ENCODE data around the gene HACD1. TPM values are rescaled to one million over a fixed set of nuclear protein-coding genes. Genes with fewer than 3 reads are reported as not detected.
A peak's percentile ranks its signal among the peaks of the same experiment; 100 is the strongest.
"Not testable (repeated sequence)": the region's sequence is repeated elsewhere in the genome, so short reads cannot be mapped to it uniquely, and the experiment has no call there.

Gene HACD1
- total RNA-seq, 1 experiment from 2014 or later: 25.0 TPM

DNA sequence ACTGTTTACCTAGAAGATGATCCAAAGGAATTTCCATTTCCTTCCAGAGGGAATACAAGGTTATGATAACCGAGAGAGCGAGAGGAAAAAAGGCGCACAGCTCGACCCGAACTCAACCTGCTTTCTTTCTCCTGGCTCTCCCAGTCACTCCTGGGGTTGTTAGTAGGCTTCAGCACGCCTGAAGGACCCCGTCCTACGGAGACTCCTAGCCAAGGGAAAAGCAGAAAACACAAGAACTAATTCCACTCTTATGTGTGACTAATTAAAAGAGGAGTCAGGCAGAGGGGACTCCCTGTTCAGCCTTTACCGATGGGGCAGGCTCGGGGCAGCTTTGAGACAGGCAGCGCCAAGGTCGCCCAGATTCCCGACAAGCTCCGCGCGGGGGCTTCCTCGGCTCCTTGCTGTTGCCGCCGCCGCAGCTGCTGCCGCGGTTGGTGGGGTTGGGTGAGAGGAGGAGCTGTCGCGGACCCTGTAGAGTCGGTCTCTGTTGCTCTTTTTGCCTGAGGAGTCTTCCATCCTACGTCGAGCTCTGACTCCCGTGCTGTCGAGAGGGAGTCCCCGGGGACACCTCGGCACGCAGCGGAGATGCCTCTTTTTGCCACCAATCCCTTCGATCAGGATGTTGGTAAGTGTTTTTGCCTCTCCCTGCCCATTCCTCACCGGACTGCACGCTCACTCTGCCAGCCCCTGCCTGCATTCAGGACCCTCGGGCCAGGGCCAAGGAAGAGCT lies 26.7 kb upstream of the HACD1 start, which contains the start of gene STAM:
Gene STAM (plus strand): TSS at position 397 of the 730 bp plus-strand sequence. CDS start 189 bp downstream, at position 586.
- DNase-seq (ENCODE audit: low read depth): peak; percentile 92

DNA sequence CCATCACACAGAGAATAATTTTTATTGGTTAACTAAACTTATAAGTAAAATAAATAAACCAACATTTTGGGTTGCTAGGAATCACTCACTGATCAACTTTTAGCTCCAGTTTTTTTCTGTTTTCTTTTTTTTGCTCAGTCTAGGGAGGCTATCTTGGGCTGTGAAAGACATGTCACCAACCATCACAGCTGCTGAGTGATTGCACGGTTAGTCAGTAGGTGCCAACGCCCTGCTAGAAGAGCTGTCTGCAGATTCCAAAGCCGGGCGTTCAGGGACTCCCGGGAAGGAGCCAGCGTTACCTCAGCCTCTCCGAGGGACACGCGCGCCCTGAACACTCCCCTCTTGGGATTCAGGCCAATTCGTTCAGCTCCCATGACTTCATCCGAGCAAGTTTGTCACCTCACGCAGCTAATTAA lies 26.2 kb upstream of the HACD1 start:
- peak; percentile 75 for DNase-seq (ENCODE audit: low read depth)

DNA sequence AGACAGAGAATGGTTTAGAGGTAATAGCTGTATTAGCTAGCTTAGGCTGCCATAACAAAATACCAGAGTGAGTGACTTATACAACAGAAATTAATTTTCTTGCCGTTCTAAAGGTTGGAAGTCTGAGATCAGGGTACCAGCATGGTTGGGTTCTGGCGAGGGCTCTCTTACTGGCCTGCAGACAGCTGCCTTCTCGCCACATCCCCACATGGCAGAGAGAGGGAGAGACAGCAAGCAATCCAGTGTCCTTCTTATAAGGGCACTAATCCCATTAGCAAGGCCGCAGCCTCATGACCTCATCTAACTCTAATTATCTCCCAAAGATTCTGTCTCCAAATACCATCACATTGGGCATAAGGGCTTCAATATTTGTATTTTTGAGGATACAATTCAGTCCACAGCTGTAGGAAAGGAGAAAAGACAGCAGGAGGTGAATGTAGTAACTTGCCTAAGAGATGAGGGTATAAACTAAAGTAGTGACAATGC lies 23.2 kb upstream of the HACD1 start:
- no peak for DNase-seq (ENCODE audit: low read depth)

DNA sequence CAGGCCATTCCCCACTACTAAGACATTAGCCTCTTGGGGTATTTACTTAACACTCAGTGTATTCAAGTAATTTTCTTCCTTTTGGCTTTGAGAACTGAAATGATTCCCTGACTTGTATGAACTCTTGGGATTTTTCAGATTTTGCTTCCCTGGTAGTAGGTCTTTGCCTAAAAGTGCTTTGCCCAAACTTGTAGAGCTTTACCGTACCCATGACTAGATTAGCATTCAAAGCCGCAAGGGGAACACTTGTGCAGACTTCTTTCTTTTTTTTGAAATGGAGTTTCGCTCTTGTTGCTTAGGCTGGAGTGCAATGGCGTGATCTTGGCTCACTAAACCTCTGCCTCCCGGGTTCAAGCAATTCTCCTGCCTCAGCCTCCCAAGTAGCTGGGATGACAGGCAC lies 20.7 kb upstream of the HACD1 start:
- no peak for DNase-seq (ENCODE audit: low read depth)

DNA sequence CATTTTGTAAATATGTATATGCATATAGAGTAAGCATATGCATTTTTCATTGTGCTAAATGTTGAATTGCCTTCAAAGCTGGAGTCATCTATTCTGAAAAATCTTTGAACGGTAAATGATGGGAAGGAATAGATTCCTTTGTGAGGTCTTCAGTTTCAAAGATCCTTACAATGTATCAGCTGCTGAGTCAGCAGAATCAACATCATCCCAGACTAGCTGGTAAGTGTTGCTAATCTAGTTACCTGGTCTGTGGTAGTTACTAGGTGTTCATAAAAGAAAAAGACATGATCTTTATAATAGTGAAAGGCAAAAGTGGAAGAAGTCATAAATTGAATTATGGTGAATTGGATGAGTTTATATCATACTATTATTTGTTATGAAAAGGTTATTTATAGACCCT lies 16.2 kb upstream of the HACD1 start:
- DNase-seq (ENCODE audit: low read depth): no peak

DNA sequence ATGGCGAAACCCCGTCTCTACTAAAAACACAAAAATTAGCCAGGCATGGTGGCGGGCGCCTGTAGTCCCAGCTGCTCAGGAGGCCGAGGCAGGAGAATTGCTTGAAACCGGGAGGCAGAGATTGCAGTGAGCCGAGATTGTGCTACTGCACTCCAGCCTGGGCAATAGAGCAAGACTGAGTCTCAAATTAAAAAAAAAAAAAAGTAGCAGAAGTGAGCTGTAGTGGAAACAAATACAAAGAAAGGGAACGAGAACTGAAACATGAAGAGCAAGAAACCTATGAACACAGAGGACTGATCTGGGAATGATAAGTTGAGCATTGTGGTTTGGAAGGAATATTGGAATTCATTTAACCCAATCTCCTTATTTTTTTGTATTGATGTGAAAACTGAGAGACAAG lies 15.4 kb upstream of the HACD1 start:
- DNase-seq (ENCODE audit: low read depth): not testable (repeated sequence)

DNA sequence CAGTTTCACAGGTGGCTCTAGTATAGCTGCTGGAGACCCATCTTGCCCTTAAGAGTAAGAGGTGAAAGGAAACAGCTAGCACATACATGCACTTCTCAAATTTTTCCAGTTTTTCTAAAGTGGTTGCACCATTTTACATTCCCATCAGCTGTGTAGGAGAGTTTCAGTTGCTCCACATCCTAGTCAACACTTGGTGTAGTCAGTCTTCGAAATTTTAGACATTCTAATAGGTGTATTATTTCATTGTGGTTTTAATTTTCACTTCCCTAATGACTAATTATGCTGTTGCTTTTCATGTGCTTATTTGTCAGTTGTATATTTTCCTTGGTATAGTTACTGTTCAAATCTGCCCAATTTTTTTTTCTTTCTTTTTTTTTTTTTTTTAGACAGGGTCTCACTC lies 9.5 kb upstream of the HACD1 start:
- DNase-seq (ENCODE audit: low read depth): no peak

DNA sequence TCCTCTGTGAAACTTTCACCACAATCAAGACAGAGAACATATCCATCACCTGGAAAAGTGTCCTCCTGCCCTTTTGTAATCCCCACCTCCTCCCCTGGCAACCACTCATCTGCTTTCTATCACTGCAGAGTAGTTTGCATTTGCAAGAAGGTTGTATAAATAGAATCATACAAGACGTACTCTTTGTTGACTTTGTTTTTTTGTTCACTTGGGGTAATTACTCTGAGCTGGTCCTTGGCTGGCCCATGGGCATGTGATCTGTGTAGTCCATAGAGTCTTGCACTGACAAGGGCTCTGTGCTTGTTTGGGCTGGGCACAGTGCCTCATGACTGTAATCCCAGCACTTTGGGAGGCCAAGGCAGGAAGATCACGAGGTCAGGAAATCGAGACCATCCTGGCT lies 7.8 kb upstream of the HACD1 start:
- DNase-seq (ENCODE audit: low read depth): no peak

DNA sequence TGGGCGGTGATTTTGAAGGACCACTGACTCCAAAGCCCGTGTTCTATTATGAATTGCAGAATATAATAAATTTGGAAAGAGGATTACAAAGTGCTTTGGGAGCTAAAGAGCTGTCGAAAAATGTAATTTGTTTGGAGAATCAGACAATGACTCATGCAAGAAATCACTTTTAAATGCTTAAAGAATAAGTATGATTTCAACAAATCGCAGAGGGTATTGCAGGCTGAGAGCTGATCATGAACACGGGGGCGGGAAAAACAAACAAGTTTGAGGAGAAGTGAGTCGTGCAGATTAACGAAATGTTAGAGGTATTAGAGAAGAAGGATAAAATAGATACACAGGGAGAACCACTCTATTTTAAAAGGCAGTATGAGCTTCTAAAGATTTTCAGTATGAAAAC lies 4.9 kb upstream of the HACD1 start:
- no peak for DNase-seq (ENCODE audit: low read depth)

DNA sequence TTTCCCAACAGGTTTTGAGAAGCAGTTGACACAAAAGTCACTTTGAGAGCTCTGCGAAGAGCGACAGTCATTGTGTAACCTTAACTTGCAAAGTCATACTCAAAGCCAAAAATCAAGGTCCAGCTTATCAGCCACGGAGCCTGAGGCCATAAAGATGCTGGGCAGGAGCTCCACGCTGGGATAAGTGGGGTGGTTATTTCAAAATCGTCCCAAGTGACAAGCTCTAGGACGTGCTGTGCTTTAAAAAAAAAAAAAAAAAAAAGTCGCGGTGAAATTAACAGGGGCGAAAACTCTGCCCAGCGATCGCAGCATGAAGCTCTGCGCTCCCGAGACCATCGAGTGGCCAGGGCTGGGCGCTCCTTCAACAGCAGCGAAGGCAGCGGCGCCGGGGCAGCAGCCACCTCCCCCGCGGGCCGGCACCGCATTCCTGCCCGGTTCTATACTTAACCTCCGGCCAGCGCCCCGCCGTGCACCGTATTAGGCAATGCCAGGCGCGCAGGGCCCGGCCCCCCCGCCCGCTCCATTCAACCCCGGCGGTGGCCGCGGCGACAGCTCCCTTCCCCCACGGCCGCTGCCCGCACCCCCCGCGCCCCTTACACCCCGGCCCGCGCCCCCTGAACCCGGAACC lies 657 bp downstream of the HACD1 start:
- peak; percentile 57 for DNase-seq (ENCODE audit: low read depth)

DNA sequence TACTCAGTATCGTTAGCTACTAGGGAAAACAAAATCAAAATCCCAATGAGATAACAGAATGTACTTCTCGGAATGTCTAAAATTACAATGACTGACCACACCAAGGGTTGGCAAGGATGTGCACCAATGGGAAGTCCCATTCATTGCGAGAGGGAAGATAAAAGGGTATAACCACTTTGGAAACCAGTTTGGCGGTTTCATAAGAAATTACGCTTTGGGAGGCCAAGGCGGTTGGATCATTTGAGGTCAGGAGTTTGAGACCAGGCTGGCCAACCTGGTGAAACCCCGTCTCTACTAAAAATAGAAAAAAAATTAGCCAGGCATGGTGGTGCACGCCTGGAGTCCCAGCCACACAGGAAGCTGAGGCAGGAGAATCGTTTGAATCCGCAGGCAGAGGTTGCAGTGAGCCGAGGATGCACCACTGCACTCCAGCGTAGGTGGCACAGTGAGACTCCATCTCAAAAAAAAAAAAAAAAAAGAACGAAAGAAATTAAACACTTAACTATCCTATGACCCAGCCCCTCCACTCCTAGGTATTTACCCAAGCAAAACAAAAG lies 7.6 kb downstream of the HACD1 start:
- no peak for DNase-seq (ENCODE audit: low read depth)

DNA sequence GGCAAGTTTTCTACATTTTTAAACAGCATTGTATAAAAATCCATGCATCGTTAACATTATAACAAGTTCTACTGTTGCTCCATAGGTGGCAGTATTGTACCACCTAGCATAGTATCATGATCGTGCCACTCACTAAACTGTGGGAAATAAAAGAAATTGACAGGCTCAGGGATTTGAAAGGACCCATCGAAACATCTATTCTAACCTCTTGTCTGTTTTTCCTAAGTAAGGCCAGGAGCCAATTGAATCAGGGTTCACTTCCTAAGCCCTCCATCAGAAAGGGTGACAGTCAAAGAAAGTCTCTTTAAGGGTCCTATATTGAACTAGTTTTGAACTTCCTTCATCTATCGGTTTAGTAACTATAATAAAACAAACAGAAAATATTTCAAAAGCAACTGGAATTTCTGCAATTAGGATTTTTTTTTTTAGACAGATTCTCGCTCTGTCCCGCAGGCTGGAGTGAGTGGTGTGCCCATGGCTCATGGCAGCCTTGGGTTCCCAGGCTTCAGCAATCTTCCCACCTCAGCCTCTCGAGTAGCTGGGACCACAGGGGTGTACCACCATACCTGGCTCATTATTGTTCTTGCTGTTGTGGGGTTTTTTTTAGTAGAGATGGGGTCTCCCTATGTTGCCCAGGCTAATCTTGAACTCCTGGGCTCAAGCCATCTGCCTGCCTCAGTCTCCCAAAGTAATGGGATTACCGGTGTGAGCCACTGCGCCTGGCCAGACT lies 9.4 kb downstream of the HACD1 start:
- DNase-seq (ENCODE audit: low read depth): peak; percentile 42

DNA sequence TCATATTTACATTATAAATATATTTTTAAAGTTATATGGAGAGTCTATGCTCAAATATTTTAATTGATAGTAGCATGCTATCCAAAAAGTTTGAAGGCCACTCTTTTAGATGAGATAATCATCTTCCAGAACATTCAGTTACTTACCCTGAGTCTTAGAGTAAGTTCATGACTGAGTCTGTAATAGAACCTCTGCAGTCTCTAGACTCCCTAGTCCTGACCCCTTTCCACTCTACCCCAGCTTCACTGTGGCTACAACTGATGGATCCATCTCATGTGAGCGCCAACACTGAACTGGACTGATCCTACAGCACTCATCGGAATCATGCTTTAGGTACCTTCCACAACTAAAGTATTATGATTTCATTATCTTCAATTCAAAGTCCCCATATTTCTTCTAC lies 10.1 kb downstream of the HACD1 start:
- DNase-seq (ENCODE audit: low read depth): no peak

DNA sequence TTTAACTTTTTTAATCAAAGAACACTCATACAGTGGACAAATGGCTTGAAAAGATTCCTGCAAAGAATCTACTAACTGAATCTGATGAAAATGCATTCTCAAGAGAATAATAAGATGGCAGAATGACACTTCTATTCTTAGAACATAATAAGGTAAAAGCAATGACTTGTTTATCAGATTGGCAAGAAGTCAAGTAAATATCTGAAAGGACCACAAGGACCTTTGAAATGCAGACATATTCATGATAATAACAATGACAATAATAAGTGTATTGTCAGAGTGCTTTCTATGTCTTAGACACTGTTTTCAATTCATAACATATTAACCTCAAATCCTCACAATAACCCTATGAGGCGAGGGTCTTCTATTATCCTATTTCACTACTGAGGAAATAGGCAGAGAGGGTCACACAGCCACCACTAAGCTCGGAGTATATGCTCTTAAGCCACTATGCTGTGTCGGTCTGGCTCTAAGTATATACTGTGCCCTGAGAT lies 10.6 kb downstream of the HACD1 start:
- DNase-seq (ENCODE audit: low read depth): no peak

DNA sequence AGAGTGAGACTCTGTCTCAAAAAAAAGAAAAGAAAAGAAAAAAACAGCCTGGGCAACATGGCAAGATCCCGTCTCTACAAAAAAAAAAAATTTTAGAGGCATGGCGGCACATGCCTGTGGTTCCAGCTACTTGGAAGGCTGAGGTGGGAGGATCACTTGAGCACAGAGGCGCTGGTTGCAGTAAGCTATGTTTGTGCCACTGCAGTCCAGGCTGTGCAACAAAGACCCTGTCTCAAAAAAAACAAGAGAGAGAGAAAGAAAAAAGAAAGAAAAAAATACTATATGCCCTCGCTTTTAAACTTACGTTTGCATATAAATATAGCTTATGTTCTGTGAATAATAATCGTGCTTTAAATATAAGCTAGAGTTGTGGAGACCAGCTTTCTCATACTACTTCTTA lies 11.2 kb downstream of the HACD1 start:
- DNase-seq (ENCODE audit: low read depth): no peak

DNA sequence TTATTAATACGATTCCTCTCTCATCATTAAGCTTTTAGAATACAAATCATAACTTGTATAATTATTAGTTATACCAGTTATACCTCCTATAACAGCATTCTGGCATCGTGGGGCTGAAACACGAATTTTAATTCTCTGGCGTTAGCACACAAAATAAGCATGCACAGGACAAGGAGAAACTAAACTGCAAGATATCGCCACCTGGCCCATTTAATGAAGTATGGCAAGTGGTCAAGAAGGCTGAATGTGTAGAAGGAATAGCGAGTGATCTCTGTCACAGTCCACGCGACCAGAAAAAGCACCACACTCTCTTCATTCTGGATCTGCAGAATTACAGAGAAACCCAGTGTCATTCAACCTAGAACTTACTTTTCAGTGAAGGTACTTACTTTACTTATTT lies 18.1 kb downstream of the HACD1 start:
- peak; percentile 12 for DNase-seq (ENCODE audit: low read depth)

DNA sequence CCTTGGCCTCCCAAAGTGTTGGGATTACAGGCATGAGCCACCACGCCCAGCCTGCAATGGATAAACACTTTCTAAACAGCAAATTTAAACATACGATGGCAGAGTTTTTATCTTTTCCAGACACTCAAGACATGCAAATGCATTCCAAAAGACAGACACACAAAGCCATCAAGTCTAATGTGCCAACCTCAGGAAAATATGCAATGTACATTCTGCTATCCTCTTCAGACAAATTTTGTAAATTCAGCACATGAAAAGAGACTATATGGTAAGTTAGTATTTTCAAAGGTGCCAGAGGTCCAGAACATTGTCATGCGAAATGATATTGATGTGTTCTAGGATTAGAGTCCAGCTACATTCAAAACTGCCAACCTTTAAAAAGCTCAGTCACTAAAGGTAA lies 19.8 kb downstream of the HACD1 start:
- no peak for DNase-seq (ENCODE audit: low read depth)

DNA sequence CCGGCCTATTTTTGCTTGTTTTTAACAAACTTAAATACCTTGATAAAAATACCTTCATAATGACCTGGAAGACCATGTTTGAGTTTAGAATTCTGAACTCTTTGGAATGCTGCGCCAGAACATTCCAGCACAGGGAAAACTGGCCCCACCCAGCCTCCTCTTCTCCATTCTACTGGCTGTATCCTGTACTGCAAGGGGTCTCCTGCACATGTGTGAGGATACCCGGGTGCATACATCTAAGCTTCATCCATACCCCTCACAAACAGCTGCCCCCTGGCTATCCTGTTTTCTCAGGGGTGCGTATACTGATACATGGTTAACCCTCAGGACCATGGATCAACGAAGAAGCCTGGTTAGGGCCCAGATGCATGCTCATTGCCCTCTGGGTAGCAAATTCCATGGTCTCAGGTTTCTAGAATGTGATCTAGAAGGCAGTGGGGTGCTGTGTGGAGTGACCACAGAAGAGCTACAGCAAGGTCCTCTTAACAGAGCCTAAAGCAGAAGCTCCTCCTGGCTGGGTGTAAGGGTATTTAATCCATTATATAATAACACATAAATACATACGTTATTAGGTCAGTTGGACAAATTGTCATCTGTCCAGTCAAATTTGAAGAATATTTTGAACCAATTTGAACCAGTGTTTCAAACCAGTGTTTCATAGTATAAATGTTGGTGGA lies 26.1 kb downstream of the HACD1 start:
- DNase-seq (ENCODE audit: low read depth): no peak

DNA sequence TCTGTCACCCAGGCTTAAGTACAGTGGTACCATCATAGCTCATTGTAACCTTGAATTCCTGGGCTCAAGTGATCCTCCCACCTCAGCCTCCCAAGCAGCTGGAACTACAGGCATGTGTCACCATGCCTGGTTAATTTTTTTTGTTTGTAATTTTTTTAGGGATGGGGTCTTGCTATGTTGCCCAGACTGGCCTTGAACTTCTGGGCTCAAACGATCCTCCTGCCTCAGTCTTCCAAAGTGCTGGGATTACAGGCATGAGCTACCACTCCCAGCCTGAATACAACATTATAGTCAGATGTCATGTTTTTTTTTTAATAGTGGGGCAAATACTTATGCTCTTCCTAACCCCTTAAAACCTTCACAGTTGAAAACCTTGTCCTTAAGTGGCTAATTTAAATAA lies 27.9 kb downstream of the HACD1 start:
- DNase-seq (ENCODE audit: low read depth): not testable (repeated sequence)

DNA sequence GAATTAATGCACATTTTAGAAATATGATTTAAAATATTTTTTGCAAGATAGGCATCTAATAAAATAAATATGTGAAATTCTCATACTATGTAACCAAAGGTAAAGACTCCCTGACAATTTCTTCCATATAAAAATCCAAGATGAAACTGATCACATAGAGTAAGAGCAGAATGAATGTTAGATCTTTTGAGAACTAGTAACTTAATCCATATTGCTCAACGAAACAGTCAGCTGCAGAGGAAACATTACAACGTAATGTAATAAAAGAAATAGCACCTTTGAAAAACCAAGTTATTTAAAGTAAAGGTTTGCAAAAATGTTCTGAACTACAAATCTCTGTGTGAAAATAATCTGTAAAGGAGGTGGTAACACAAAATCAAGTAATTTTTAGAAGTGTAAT lies 28.8 kb downstream of the HACD1 start:
- DNase-seq (ENCODE audit: low read depth): no peak

DNA sequence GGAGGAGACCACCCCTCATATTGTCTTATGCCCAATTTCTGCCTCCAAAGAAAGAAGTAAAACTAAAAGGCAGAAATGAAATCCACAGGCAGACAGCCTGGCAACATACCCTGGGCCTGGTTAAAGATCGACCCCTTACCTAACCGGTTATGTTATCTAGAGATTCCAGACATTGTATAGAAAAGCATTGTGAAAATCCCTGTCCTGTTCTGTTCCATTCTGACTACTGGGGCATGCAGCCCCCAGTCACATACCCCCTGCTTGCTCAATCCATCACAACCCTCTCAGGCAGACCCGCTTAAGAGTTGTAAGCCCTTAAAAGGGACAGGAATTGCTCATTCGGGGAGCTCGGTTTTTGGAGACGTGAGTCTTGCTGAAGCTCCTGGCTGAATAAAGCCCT lies 29.9 kb downstream of the HACD1 start:
- DNase-seq (ENCODE audit: low read depth): not testable (repeated sequence)

DNA sequence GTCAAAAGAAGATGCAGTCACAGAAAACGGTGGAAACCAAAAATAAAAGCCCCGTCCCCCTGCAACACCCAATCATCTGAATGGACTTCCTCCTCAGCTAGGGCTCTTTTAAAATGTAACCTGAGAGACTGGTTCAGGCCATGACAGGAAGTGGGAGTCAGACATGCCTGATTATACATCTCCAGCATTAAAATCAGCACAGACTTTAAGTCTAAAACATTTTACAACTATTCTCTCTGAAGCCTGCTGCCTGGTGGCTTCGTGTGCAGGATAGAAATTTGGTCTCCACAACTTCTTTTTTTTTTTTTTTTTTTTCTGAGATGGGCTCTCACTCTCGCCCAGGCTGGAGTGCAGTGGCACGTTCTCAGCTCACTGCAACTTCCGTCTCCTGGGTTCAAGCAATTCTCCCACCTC lies 30.3 kb downstream of the HACD1 start:
- peak; percentile 11 for DNase-seq (ENCODE audit: low read depth)

Data from Daoy (cell line).